ENCODE measurements around the gene UBE2B.
"Not testable (repeated sequence)": the region's sequence is repeated elsewhere in the genome, so short reads cannot be mapped to it uniquely, and the experiment has no call there.

Gene UBE2B

GRCh38 chr5:134370871-134371833 is at the start of gene UBE2B:
UBE2B (plus strand) TSS chr5:134371569; CDS start chr5:134371596, 27 bp downstream.
- intact Hi-C loops (cut with DNase I): loop anchor here (2.0 to 5.0 kb wide), 3 partner anchors 41 to 156 kb away; partner anchors contain the start of genes CDKN2AIPNL and PPP2CA
- DNase-seq: peak; percentile 95 to 100 (median 99)

DNA sequence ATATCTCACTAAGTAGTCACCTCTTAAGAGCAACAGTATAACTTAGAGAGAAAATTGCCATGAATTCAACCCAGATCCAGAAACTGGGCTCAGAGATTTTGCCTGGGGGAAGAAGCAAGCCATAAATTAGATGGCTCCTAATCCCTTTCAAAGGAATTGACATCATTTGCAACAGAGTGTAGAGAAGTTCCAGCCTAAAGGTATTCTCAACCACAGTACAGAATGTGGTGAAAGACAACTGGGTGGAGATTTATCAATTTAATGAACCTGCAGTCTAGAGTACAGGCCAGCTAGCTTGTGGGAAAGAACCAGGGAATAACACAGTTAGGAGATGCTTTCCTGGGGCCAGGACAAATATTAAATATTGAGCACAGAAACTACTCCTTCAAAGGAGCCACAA is 44.0 kb upstream of the UBE2B start:
- DNase-seq: no peak
- intact Hi-C loops (cut with DNase I): no loop called here

DNA sequence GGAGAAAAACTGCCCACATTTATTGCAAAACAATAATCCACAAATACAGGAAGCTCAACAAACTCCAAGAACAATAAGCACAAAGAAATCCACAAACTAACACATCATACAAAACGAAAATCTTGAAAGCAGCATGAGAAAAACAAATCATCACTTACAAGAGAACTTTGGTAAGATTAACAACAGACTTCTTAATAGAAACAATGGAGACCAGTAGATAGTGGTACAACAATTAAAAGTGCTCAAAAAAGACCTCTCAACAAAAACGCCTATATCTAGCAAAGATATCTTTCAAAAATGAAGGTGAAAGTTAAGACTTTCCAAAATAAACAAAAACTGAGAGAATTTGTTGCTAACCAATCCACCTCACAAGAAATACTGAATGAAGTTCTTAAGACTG is 42.8 kb upstream of the UBE2B start:
- no peak for DNase-seq
- intact Hi-C loops (cut with DNase I): no loop called here

DNA sequence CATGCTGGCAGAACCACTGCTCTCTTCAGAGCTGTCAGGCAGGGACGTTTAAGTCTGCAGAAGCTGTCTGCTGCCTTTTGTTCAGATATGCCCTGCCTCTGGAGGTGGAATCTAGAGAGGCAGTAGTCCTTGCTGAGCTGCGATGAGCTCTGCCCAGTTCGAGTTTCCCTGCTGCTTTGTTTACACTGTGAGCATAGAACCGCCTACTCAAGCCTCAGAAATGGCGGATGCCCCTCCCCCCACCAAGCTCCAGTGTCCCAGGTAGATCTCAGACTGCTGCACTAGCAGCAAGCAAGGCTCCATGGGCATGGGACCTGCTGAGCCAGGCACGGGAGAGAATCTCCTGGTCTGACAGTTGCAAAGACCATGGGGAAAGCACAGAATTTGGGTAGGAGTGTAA is 34.5 kb upstream of the UBE2B start:
- intact Hi-C loops (cut with DNase I); DNase-seq: not testable (repeated sequence)

- intact Hi-C loops (cut with DNase I); DNase-seq: not testable (repeated sequence)
Measured at GRCh38 chr5:134343500-134343899, 27.9 kb upstream of the UBE2B start.

GRCh38 chr5:134345476-134345875 is 25.9 kb upstream of the UBE2B start:
- DNase-seq; intact Hi-C loops (cut with DNase I): not testable (repeated sequence)

GRCh38 chr5:134345996-134346395 is 25.4 kb upstream of the UBE2B start:
- intact Hi-C loops (cut with DNase I): no loop called here
- DNase-seq: no peak

GRCh38 chr5:134349463-134349862 is 21.9 kb upstream of the UBE2B start:
- intact Hi-C loops (cut with DNase I): no loop called here
- DNase-seq: no peak

DNA sequence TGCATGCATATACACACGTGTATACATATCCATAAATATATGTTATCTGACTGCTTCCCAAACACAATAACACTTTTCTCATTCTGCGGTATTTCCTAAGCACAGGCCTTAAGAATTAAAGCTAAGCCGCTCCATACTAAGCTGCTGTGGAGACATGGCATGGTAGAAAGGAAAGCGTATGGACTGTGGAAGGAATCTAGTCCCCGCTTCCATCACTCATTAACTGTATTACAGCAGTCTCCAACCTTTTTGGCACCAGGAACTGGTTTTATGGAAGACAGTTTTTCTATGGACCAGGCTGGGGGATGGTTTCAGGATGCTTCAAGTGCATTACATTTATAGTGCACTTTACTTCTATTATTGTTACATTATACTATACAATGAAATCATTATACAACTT is 15.7 kb upstream of the UBE2B start:
- intact Hi-C loops (cut with DNase I): no loop called here

GRCh38 chr5:134365604-134366003 is 5.8 kb upstream of the UBE2B start:
- no peak for DNase-seq
- intact Hi-C loops (cut with DNase I): no loop called here

More for the DNA sequence above, 15.7 kb upstream of the UBE2B start:
- DNase-seq: no peak

GRCh38 chr5:134370311-134370870 is 978 bp upstream of the UBE2B start:
- peak in 26 of 42 donors; percentile 8 to 77 (median 33) for DNase-seq
- intact Hi-C loops (cut with DNase I): loop anchor here (2.0 to 5.0 kb wide), 3 partner anchors 42 to 156 kb away; partner anchors contain the start of genes CDKN2AIPNL and PPP2CA

GRCh38 chr5:134371834-134372340 is 518 bp downstream of the UBE2B start:
- intact Hi-C loops (cut with DNase I): loop anchor here (2.0 to 5.0 kb wide), 3 partner anchors 40 to 155 kb away; partner anchors contain the start of genes CDKN2AIPNL and PPP2CA
- DNase-seq: peak; percentile 25 to 74 (median 52)

GRCh38 chr5:134373633-134374032 is 2.3 kb downstream of the UBE2B start:
- DNase-seq: not testable (repeated sequence)

DNA sequence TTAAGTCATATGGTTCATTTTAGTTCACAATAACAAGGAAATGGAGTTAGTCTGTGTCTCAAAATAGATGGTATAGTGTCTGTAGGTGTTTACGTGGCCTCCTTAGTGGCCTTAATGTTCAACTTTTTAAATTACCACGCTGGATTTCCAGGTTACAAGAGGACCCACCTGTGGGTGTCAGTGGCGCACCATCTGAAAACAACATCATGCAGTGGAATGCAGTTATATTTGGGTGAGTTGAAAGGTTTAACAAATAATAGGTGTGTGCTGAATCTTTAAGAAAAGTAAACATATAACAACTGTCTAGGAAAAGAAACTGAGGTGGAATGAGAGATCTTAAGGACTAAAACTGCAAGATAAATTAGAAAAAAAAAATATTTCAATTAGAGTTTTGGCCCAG is 2.9 kb downstream of the UBE2B start:
- no peak for DNase-seq
- intact Hi-C loops (cut with DNase I): loop anchor here (5.0 kb wide), 2 partner anchors 38 to 147 kb away; partner anchors contain the start of genes CDKN2AIPNL and PPP2CA

More at GRCh38 chr5:134373633-134374032, 2.3 kb downstream of the UBE2B start:
- intact Hi-C loops (cut with DNase I): loop anchor here (5.0 kb wide), 2 partner anchors 39 to 146 kb away; partner anchors contain the start of genes CDKN2AIPNL and PPP2CA

DNA sequence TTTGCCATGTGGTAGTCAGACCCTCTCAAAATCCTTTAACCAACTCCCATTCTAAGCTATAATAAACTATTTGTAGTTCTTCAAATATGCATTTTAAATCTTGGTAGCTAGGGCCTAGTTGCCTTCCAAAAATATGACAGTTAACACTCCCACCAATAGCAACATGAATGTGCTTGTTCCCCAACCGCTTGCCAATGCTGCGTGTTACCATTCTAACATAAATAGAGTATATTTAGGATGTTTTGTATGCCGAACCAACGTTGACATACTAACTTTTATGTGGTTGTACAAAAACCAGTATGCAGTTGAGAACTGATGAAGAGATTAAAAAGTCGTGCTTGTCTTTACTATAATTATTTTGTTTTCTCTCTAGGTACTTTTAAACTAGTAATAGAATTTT is 9.0 kb downstream of the UBE2B start:
- no peak for DNase-seq
- intact Hi-C loops (cut with DNase I): no loop called here

GRCh38 chr5:134382204-134382603 is 10.8 kb downstream of the UBE2B start:
- intact Hi-C loops (cut with DNase I); DNase-seq: not testable (repeated sequence)

DNA sequence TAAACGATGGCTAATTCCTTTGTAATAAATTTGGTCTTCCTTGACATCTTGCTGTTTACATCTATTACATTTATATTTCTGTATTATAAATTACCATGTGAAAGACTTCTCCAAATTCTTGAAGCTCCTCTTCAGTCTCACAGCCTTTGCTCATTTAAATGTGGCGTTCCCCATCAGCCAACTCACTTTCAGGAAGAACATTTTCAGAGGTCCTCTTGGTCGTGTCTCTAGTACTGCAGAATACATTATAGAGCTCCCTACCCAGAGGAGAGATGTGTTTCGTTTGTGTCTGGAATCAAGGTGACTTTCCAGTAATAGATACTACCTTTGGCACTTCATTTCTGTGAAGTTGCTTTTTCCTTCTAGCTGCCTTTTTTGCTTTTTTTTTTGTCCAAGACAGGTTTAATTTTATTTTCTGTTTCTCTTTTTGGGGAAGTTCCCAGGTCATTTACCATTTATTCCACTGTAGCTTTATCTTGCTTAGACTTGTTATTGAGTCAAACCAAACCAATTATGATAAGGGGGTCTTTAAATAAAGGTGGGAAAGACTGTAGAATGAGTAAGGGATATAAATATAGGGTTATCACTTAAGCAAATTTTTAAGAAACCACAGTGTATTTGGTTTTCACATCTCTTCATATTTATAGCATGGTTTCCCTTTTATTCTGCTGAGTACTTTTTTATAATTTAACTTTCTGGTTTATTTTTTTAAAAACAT is 12.8 kb downstream of the UBE2B start:
- no peak for DNase-seq
- intact Hi-C loops (cut with DNase I): no loop called here

DNA sequence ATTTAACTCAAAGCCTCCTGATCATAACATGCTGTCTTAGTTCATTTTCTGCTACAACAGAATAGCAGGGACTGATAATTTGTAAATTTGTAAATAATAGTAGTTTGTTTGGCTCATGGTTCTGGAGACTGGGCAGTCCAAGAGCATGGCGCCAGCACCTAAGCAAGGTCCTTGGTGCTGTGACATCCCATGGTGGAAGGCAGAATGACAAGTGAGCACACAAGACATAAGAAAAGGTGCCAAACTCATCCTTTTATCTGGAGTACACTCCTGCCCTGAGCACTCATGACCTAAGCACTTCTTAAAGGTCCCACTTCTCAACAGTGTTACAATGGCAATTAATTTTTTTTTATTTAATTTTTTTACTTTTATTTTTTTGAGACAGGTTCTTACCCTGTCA is 16.1 kb downstream of the UBE2B start:
- intact Hi-C loops (cut with DNase I): no loop called here
- no peak for DNase-seq

DNA sequence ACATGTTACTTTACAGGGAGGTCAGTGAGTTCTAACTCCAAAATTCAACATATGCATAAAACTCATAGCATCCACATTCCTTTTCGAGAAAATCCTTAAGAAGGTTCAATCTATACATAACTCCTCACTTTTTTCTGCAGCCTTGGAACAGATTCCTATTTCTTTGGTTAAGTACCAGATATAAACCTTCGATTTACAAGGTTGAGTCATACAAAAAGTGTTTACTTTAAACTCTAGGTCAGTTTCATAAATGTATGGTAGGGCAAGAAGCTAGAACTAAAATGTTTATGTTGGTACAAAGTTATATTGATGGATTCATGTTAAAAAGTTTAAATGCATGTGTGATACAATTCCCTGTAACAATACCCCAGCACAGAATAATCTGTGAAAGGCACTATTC is 20.9 kb downstream of the UBE2B start:
- intact Hi-C loops (cut with DNase I): no loop called here

More for the DNA sequence above, 20.9 kb downstream of the UBE2B start:
- no peak for DNase-seq
